MM.1S (cell line): ENCODE data around the gene KCNH8.

Experiments
- EZH2 ChIP-seq: fragments of 300-600 bp; sonication (generic); optimal IDR thresholded peaks from 2 replicates; pipeline ENCODE3; 2017; ENCODE audit warnings: low read depth, mild to moderate bottlenecking, antibody characterized with exemption, low read length, mixed read lengths
- EZH2phosphoT487 ChIP-seq: fragments of 300-600 bp; sonication (generic); IDR thresholded peaks from 2 replicates; pipeline ENCODE4 v1.6.1; 2018; ENCODE audit warnings: antibody characterized with exemption, low read length
- TF ChIP-seq, protein P1 (sequence below): fragments of 300-600 bp; sonication (generic); IDR thresholded peaks from 2 replicates; pipeline ENCODE4 v1.5.1; 2016; ENCODE audit warnings: antibody characterized with exemption, low read length, mixed read lengths

DNA sequence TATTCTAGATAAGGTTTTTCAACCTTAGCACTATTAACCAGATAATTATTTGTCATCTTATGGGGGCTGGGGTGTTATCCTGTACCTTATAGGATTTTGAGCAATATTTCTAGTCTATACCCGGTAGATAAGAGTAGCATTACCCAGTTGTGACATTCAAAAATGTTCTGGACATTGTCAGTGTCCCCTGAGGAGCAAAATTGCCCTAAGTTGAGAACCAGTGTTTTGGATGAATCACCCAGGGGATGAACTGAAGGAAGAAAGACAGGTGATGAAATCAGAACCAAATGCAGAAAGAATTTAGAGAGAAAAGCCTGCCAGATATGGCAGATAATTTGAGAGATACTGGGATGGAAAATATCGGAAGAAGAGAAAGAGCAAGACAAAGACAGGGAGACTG, 58.2 kb downstream of the KCNH8 start:
- TF ChIP-seq, protein P1, sequence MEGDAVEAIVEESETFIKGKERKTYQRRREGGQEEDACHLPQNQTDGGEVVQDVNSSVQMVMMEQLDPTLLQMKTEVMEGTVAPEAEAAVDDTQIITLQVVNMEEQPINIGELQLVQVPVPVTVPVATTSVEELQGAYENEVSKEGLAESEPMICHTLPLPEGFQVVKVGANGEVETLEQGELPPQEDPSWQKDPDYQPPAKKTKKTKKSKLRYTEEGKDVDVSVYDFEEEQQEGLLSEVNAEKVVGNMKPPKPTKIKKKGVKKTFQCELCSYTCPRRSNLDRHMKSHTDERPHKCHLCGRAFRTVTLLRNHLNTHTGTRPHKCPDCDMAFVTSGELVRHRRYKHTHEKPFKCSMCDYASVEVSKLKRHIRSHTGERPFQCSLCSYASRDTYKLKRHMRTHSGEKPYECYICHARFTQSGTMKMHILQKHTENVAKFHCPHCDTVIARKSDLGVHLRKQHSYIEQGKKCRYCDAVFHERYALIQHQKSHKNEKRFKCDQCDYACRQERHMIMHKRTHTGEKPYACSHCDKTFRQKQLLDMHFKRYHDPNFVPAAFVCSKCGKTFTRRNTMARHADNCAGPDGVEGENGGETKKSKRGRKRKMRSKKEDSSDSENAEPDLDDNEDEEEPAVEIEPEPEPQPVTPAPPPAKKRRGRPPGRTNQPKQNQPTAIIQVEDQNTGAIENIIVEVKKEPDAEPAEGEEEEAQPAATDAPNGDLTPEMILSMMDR = no peak
- no peak for TF ChIP-seq EZH2phosphoT487
- TF ChIP-seq EZH2 = no peak
